Ovary (tissue), 3 donors: ENCODE measurements around the gene SH2D7.

Experiments
- EP300 ChIP-seq: sonication (generic); formaldehyde crosslinking; IDR thresholded peaks from one replicate; pipeline ENCODE4 v1.6.1; 2017; ENCODE audit warnings: antibody characterized with exemption
- POLR2A ChIP-seq: fragments of 450-650 bp; IDR thresholded peaks from one replicate; pipeline ENCODE4 v1.6.1; 2017; ENCODE audit warnings: antibody characterized with exemption, mild to moderate bottlenecking, moderate library complexity
- TF ChIP-seq, protein P1 (sequence below), 3 donors: fragments of 450-650 bp in 2 of 3; fragments of 200-600 bp in 1 of 3; IDR thresholded peaks; one replicate each; pipeline versions ENCODE4 v1.5.1 to v1.8.0; 2016 to 2022; ENCODE audit warnings: antibody characterized with exemption in 3 of 3, mild to moderate bottlenecking in 1 of 3
- donor health status: DM: no; HTN: no; CAD: no.

GRCh38 chr15:78092261-78093041, at the start of gene SH2D7:
- TF ChIP-seq EP300 (no peak), POLR2A (no peak)
- TF ChIP-seq, protein P1, sequence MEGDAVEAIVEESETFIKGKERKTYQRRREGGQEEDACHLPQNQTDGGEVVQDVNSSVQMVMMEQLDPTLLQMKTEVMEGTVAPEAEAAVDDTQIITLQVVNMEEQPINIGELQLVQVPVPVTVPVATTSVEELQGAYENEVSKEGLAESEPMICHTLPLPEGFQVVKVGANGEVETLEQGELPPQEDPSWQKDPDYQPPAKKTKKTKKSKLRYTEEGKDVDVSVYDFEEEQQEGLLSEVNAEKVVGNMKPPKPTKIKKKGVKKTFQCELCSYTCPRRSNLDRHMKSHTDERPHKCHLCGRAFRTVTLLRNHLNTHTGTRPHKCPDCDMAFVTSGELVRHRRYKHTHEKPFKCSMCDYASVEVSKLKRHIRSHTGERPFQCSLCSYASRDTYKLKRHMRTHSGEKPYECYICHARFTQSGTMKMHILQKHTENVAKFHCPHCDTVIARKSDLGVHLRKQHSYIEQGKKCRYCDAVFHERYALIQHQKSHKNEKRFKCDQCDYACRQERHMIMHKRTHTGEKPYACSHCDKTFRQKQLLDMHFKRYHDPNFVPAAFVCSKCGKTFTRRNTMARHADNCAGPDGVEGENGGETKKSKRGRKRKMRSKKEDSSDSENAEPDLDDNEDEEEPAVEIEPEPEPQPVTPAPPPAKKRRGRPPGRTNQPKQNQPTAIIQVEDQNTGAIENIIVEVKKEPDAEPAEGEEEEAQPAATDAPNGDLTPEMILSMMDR (IDR thresholded peaks at IDR 0.05), result no peak
